Ishikawa (cell line): ENCODE measurements around the gene TCEAL9.

Experiments used
- CEBPB ChIP-seq: IDR thresholded peaks from 2 replicates; pipeline ENCODE4 v1.6.1; 2012
- CREB1 ChIP-seq: IDR thresholded peaks from 2 replicates; pipeline ENCODE4 v1.6.1; 2012; ENCODE audit warnings: low read depth
- EGR1 ChIP-seq: IDR thresholded peaks from 2 replicates; pipeline ENCODE4 v1.6.1; 2012
- EP300 ChIP-seq: IDR thresholded peaks from 2 replicates; pipeline ENCODE4 v1.6.1; 2012; ENCODE audit warnings: borderline replicate concordance
- FOXM1 ChIP-seq: IDR thresholded peaks from 2 replicates; pipeline ENCODE4 v1.6.1; 2012; ENCODE audit warnings: low read depth, borderline replicate concordance
- NFIC ChIP-seq: IDR thresholded peaks from 2 replicates; pipeline ENCODE4 v1.6.1; 2012
- RAD21 ChIP-seq: IDR thresholded peaks from 2 replicates; pipeline ENCODE4 v1.6.1; 2012; ENCODE audit warnings: low read depth
- TAF1 ChIP-seq: IDR thresholded peaks from 2 replicates; pipeline ENCODE4 v1.6.1; 2012; ENCODE audit warnings: low read depth, mild to moderate bottlenecking
- TCF12 ChIP-seq: IDR thresholded peaks from 2 replicates; pipeline ENCODE4 v1.6.1; 2012; ENCODE audit warnings: low read depth
- TEAD4 ChIP-seq: IDR thresholded peaks from 2 replicates; pipeline ENCODE4 v1.6.1; 2012
- YY1 ChIP-seq: IDR thresholded peaks from 2 replicates; pipeline ENCODE4 v1.6.1; 2012; ENCODE audit warnings: low read depth
- ZBTB7A ChIP-seq: IDR thresholded peaks from 2 replicates; pipeline ENCODE4 v1.6.1; 2012; ENCODE audit warnings: low read depth
- TF ChIP-seq, protein P1 (sequence below): IDR thresholded peaks from 2 replicates; pipeline ENCODE4 v1.6.1; 2012
- TF ChIP-seq, protein P2 (sequence below): IDR thresholded peaks from 2 replicates; pipeline ENCODE4 v1.6.1; 2012
- TF ChIP-seq, protein P3 (sequence below): IDR thresholded peaks from 2 replicates; pipeline ENCODE4 v1.6.1; 2012; ENCODE audit warnings: low read depth, mild to moderate bottlenecking

Gene TCEAL9

DNA sequence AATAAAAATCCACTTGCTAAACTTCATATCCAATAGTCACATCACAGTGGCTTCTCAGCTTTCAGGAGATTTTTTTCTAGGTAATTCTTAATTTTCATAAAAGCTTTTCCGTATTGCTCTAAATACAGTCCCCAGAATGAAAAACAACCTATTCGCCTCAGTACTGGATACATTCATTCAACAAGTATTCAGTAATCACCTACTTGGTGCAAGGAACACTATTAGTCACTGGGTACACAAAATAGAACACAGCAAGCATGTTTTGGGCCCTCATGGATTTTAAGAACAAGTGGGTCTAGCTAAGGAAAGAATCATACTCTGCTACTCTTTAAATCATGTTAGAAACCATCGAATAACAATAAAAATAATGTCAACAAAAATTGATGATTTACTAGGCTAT is 17.3 kb downstream of the TCEAL9 start:
- TF ChIP-seq NFIC = no peak
- TF ChIP-seq YY1 = no peak
- TF ChIP-seq FOXM1 = no peak
- no peak for TF ChIP-seq EGR1
- TF ChIP-seq CREB1 = no peak
- TF ChIP-seq RAD21 = no peak
- no peak for TF ChIP-seq TEAD4
- TF ChIP-seq TAF1 = no peak
- TF ChIP-seq EP300 = no peak
- no peak for TF ChIP-seq ZBTB7A
- TF ChIP-seq, protein P1, sequence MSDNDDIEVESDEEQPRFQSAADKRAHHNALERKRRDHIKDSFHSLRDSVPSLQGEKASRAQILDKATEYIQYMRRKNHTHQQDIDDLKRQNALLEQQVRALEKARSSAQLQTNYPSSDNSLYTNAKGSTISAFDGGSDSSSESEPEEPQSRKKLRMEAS = no peak

DNA sequence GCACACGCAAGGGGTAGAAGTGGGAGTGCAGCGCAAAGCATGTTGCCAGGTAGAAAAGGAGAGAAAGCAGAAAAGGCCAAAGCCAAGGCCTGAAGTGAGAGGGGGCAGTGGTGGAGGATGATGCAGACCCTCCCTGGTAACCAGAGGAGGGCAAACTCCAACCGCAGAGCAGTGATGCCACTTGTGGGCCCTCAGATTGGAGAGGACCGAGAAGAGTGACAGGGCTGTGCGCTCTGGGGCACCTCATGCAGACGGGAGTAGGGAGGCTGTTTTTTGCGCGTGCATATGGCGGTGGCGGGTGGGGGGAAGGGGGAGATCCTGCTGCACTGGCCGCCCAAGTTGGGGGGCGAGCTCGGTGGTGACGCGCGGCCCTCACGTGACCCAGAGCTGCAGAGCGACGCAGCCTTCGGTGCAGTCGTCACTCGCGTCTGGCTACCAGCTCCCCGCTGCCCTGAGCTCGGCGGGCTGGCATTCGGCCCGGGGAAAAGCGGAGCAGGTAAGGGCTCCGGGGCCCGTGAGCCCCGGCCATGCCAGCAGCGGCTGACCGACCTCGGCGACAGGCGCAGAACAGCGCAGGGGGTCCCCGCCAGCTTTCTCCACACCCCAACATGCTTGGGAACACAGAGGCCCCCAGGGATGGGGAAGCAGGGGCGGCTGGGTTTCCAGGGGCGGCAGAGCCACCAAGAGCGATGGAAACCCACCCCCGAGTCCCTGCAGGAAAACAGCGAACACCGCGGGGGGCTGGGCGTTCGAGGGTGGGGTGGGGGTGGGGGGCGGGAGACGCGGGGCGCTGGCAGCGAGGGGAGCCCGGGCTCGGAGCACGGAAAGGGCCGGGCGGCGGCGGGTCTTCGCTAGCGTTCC is 20.0 kb downstream of the TCEAL9 start, which contains the start of gene BEX3:
BEX3 (plus strand) TSS at position 421 of the 861 bp plus-strand sequence. CDS start 984 bp downstream, outside the sequence.
- TF ChIP-seq, protein P2, sequence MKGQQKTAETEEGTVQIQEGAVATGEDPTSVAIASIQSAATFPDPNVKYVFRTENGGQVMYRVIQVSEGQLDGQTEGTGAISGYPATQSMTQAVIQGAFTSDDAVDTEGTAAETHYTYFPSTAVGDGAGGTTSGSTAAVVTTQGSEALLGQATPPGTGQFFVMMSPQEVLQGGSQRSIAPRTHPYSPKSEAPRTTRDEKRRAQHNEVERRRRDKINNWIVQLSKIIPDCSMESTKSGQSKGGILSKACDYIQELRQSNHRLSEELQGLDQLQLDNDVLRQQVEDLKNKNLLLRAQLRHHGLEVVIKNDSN = peak; percentile 95
- TF ChIP-seq EP300 (no peak), NFIC (0 out of 2 replicates have a peak, but pooled peaks have one; percentile 8), TAF1 (peak; percentile 33; the same call in 1 of the 2 replicates)
- TF ChIP-seq, protein P1 = peak; percentile 44

DNA sequence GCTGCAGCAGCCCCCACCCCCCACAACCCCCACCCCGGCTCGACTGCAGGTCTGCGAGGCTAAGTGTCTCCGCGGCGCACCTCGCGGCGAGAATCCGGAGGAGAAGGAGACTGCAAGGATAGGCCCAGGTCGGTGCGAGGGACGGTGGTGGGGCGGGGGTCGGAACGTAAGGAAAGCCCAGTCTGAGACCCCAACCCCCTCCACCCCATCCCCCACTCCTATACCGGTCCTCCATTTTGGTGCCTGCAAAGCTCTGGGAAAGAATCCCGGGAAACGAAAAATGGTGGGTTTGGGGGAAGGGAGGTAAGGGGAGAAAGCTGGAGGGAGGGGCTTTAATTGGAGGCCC is 20.6 kb downstream of the TCEAL9 start:
- peak; percentile 73 for TF ChIP-seq YY1
- no peak for TF ChIP-seq NFIC
- TF ChIP-seq FOXM1 = no peak

DNA sequence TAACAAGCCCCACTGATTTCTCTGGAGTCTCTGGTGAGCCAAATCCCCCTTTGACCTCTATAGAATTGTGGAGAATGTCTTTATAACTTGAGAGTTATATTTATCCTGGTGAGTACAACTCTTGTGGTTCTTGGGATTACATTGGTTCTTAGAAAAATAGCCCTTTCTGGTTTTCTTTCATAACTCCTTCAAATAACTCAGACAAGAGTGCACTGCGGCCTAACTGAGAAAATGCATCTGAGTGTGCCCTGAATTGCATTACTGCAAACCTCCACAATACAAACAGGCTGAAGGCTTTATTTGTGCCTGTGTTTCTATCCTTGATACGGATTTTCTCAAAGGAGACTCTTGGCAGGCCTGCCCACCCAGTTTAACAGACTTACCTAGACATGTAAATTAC is 22.7 kb downstream of the TCEAL9 start:
- no peak for TF ChIP-seq EP300

DNA sequence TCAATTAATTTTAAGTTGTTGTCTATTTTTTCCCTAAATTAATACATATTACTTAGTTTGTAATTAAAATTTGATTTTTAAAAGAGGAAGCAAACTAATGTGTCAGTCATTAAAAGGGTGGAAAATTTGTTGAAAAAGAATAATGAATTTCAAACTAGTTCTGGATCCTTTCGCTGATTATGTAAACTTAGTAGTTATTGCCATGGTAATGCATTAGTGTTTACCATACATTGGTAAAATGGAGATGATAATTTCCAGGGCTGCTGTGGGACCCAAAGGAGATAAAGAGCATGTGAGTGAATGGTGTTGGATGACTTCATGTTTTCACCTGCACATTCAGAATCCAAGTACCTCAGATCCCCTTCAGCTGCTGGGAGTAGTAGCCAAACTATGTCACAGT is 26.6 kb downstream of the TCEAL9 start:
- TF ChIP-seq RAD21 (no peak), TAF1 (no peak), TCF12 (no peak), EGR1 (no peak), EP300 (no peak), ZBTB7A (no peak), CEBPB (no peak), CREB1 (no peak), FOXM1 (no peak), TEAD4 (no peak), YY1 (no peak)
- TF ChIP-seq, protein P2 = no peak
- TF ChIP-seq, protein P3, sequence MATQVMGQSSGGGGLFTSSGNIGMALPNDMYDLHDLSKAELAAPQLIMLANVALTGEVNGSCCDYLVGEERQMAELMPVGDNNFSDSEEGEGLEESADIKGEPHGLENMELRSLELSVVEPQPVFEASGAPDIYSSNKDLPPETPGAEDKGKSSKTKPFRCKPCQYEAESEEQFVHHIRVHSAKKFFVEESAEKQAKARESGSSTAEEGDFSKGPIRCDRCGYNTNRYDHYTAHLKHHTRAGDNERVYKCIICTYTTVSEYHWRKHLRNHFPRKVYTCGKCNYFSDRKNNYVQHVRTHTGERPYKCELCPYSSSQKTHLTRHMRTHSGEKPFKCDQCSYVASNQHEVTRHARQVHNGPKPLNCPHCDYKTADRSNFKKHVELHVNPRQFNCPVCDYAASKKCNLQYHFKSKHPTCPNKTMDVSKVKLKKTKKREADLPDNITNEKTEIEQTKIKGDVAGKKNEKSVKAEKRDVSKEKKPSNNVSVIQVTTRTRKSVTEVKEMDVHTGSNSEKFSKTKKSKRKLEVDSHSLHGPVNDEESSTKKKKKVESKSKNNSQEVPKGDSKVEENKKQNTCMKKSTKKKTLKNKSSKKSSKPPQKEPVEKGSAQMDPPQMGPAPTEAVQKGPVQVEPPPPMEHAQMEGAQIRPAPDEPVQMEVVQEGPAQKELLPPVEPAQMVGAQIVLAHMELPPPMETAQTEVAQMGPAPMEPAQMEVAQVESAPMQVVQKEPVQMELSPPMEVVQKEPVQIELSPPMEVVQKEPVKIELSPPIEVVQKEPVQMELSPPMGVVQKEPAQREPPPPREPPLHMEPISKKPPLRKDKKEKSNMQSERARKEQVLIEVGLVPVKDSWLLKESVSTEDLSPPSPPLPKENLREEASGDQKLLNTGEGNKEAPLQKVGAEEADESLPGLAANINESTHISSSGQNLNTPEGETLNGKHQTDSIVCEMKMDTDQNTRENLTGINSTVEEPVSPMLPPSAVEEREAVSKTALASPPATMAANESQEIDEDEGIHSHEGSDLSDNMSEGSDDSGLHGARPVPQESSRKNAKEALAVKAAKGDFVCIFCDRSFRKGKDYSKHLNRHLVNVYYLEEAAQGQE = no peak
- TF ChIP-seq, protein P1 = no peak

DNA sequence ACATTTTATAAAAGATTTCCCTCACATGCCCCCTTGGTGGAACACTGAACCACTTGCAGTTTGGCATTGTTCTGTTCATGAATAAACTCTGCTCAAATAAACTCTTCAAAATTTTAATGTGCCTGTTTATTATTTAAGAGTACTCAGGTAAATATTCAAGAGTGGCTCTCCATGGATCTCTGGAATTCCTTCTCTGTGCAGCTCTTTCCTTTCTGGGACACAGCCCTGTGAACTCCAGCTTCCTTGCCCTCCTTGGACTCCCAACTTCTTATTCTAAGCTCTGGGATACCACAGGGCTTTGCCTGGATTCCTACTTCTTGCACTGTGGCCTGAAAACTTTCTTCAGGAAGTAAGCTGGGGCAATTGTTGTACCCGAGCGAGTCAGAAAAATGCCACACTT is 28.4 kb downstream of the TCEAL9 start:
- TF ChIP-seq, protein P1 = no peak
- TF ChIP-seq TEAD4 (no peak), CREB1 (no peak), TCF12 (no peak), YY1 (no peak), RAD21 (no peak), ZBTB7A (no peak), EGR1 (no peak), TAF1 (no peak), EP300 (no peak), FOXM1 (no peak), CEBPB (no peak), NFIC (no peak)
- TF ChIP-seq, protein P2 = no peak
- TF ChIP-seq, protein P3 = no peak
